H9 (cell line): ENCODE results near the gene PARK7. TPM values are rescaled to one million over a fixed set of nuclear protein-coding genes. Genes with fewer than 3 reads are reported as not detected.

Experiments used
- DNase-seq: peaks from one replicate; pipeline ENCODE4 v3.0.0-alpha.2; 2017
- H2AFZ ChIP-seq: one replicate; pipeline ENCODE4 v1.6.1; 2013; ENCODE audit warnings: mild to moderate bottlenecking, low read length, control low read depth, moderate library complexity
- H2AK5ac ChIP-seq: 2 replicates; pipeline ENCODE4 v1.6.1; 2013; ENCODE audit warnings: low read length, control low read depth, mixed read lengths; ENCODE audit not compliant: insufficient read length
- H2BK120ac ChIP-seq: one replicate; pipeline ENCODE4 v1.6.1; 2013; ENCODE audit warnings: low read depth, mild to moderate bottlenecking, low read length, control low read depth, inconsistent platforms; ENCODE audit not compliant: poor library complexity, severe bottlenecking
- H2BK12ac ChIP-seq: 2 replicates; pipeline ENCODE4 v1.6.1; 2013; ENCODE audit warnings: low read length, control low read depth, mixed read lengths, low read depth; ENCODE audit not compliant: insufficient read length
- H2BK15ac ChIP-seq: 2 replicates; pipeline ENCODE4 v1.6.1; 2013; ENCODE audit warnings: low read depth, low read length, control low read depth
- H2BK20ac ChIP-seq: one replicate; pipeline ENCODE4 v1.6.1; 2013; ENCODE audit warnings: low read depth, mild to moderate bottlenecking, low read length, control low read depth, inconsistent platforms; ENCODE audit not compliant: poor library complexity, severe bottlenecking
- H2BK5ac ChIP-seq: 2 replicates; pipeline ENCODE4 v1.6.1; 2013; ENCODE audit warnings: low read length, control low read depth, mixed read lengths; ENCODE audit not compliant: insufficient read length
- H3K14ac ChIP-seq: 2 replicates; pipeline ENCODE4 v1.6.1; 2013; ENCODE audit warnings: low read length, control low read depth; ENCODE audit not compliant: insufficient read depth
- H3K18ac ChIP-seq: 2 replicates; pipeline ENCODE4 v1.6.1; 2013; ENCODE audit warnings: low read depth, mild to moderate bottlenecking, mixed read lengths, low read length, control low read depth; ENCODE audit not compliant: insufficient read length
- H3K23ac ChIP-seq: 2 replicates; pipeline ENCODE4 v1.6.1; 2013; ENCODE audit warnings: low read length, control low read depth, mixed read lengths, low read depth; ENCODE audit not compliant: insufficient read length
- H3K23me2 ChIP-seq: 2 replicates; pipeline ENCODE4 v1.6.1; 2013; ENCODE audit warnings: low read depth, mild to moderate bottlenecking, mixed read lengths, low read length, control low read depth; ENCODE audit not compliant: insufficient read length, poor library complexity, severe bottlenecking
- H3K27ac ChIP-seq: 2 replicates; pipeline ENCODE4 v1.5.1; 2013; ENCODE audit warnings: low read length, control low read depth, mixed read lengths, low read depth; ENCODE audit not compliant: insufficient read length
- H3K27me3 ChIP-seq: 2 replicates; pipeline ENCODE4 v1.6.1; 2013; ENCODE audit warnings: low read length, control low read depth, inconsistent platforms; ENCODE audit not compliant: insufficient read depth
- H3K4ac ChIP-seq: 2 replicates; pipeline ENCODE4 v1.6.1; 2013; ENCODE audit warnings: low read depth, mild to moderate bottlenecking, control low read depth, inconsistent platforms, low read length, moderate library complexity
- H3K4me1 ChIP-seq: 2 replicates; pipeline ENCODE4 v1.6.1; 2013; ENCODE audit warnings: low read length, control low read depth, inconsistent platforms; ENCODE audit not compliant: insufficient read depth
- H3K4me2 ChIP-seq: 2 replicates; pipeline ENCODE4 v1.6.1; 2013; ENCODE audit warnings: low read length, control low read depth, mixed read lengths; ENCODE audit not compliant: insufficient read length, insufficient read depth
- H3K56ac ChIP-seq: 2 replicates; pipeline ENCODE4 v1.6.1; 2013; ENCODE audit warnings: low read depth, mild to moderate bottlenecking, mixed read lengths, low read length, control low read depth; ENCODE audit not compliant: insufficient read length
- H3K79me1 ChIP-seq: 2 replicates; pipeline ENCODE4 v1.6.1; 2013; ENCODE audit warnings: low read depth, mild to moderate bottlenecking, moderate library complexity, low read length, control low read depth, inconsistent platforms; ENCODE audit not compliant: insufficient read depth, poor library complexity, severe bottlenecking
- H3K79me2 ChIP-seq: 2 replicates; pipeline ENCODE4 v1.6.1; 2013; ENCODE audit warnings: low read length, control low read depth, inconsistent platforms; ENCODE audit not compliant: insufficient read depth
- H3K9ac ChIP-seq: 2 replicates; pipeline ENCODE4 v1.6.1; 2013; ENCODE audit warnings: low read length, control low read depth, mixed read lengths; ENCODE audit not compliant: insufficient read length; ENCODE audit errors: extremely low read depth
- H3K9me3 ChIP-seq: one replicate; pipeline ENCODE4 v1.6.1; 2013; ENCODE audit warnings: low read depth, low read length, inconsistent platforms; ENCODE audit not compliant: control insufficient read depth
- H3T11ph ChIP-seq: one replicate; pipeline ENCODE4 v1.6.1; 2013; ENCODE audit warnings: mild to moderate bottlenecking, low read length, control low read depth, inconsistent platforms
- H4K20me1 ChIP-seq: one replicate; pipeline ENCODE4 v1.6.1; 2013; ENCODE audit not compliant: control insufficient read depth, insufficient read length, insufficient read depth
- H4K5ac ChIP-seq: 2 replicates; pipeline ENCODE4 v1.6.1; 2013; ENCODE audit warnings: low read depth, mild to moderate bottlenecking, mixed read lengths, low read length, control low read depth; ENCODE audit not compliant: insufficient read length
- H4K8ac ChIP-seq: replicated peaks from 2 replicates; pipeline ENCODE4 v1.6.1; 2013; ENCODE audit warnings: low read length, control low read depth, mixed read lengths, low read depth; ENCODE audit not compliant: insufficient read length
- H4K91ac ChIP-seq: 2 replicates; pipeline ENCODE4 v1.6.1; 2013; ENCODE audit warnings: low read depth, mild to moderate bottlenecking, moderate library complexity, mixed read lengths, low read length, control low read depth; ENCODE audit not compliant: insufficient read length
- H3K27ac Mint-ChIP-seq, 3 experiments: 2 replicates in 2 of 3; 3 replicates in 1 of 3; pipeline ENCODE4 v1.8.0; 2020 to 2021; ENCODE audit warnings: mixed read lengths in 3 of 3, mild to moderate bottlenecking in 1 of 3, moderate library complexity in 1 of 3
- H3K27me3 Mint-ChIP-seq: 2 replicates; pipeline ENCODE4 v1.8.0; 2021; ENCODE audit warnings: low read depth, mild to moderate bottlenecking, moderate library complexity, mixed read lengths
- H3K36me3 Mint-ChIP-seq, 3 experiments: 2 replicates in 2 of 3; 3 replicates in 1 of 3; pipeline ENCODE4 v1.8.0; 2020 to 2021; ENCODE audit warnings: low read depth in 3 of 3, mixed read lengths in 3 of 3; ENCODE audit not compliant: insufficient read depth in 1 of 3
- H3K4me1 Mint-ChIP-seq, 2 experiments: 2 replicates each; pipeline ENCODE4 v1.8.0; 2020; ENCODE audit warnings: mixed read lengths in 2 of 2
- H3K4me3 Mint-ChIP-seq, 2 experiments: 2 replicates in 1 of 2; 3 replicates in 1 of 2; pipeline ENCODE4 v1.8.0; 2020 to 2021; ENCODE audit warnings: mild to moderate bottlenecking in 2 of 2, mixed read lengths in 2 of 2, moderate library complexity in 1 of 2
- H3K9me3 Mint-ChIP-seq, 2 experiments: 2 replicates in 1 of 2; 3 replicates in 1 of 2; pipeline ENCODE4 v1.8.0; 2020; ENCODE audit warnings: mild to moderate bottlenecking in 2 of 2, mixed read lengths in 2 of 2, moderate library complexity in 1 of 2
- CTCF ChIP-seq: fragments of 200-600 bp; sonication (generic); conservative IDR thresholded peaks from 3 replicates; pipeline ENCODE4 v1.8.0; 2021; ENCODE audit warnings: antibody characterized with exemption, mild to moderate bottlenecking
- WGBS: extraction: QIAGEN DNeasy Blood & Tissue Kit; methylation state at CpG from one replicate; pipeline ENCODE4 v1.1.7; 2013; ENCODE audit warnings: missing lambda C conversion rate, low lambda C conversion rate, mixed read lengths; ENCODE audit not compliant: insufficient read length; ENCODE audit errors: extremely low coverage; 5-methylcytosine and 5-hydroxymethylcytosine counted together
- total RNA-seq: library from RNA; stranded (reverse); gene quantifications from 2 replicates; pipeline ENCODE4 v1.2.1, GENCODE V29; 2021

Gene PARK7
- total RNA-seq, 1 experiment from 2014 or later = 370 TPM

- H3K23ac ChIP-seq = no peak overlapping the region
- no peaks in the 10 kb centered on the region for H3K23me2 ChIP-seq
- no peak overlapping the region for H2BK15ac ChIP-seq
- no peaks in the 10 kb centered on the region; the same call in none of the 2 replicates for H3K27me3 Mint-ChIP-seq
- H2BK20ac ChIP-seq = no peak overlapping the region
- H3K27me3 ChIP-seq = no peaks in the 10 kb centered on the region
- no peak overlapping the region for H3K14ac ChIP-seq
- no peaks in the 10 kb centered on the region for H3K4me1 ChIP-seq
- peak; percentile 61 for DNase-seq
- no peak overlapping the region for H4K91ac ChIP-seq
- H3K27ac ChIP-seq = no peak overlapping the region
- peak overlapping the region in 1 of 3 experiments; percentile 13; a peak in 3 of 7 replicates for H3K27ac Mint-ChIP-seq
- peak overlapping the region; percentile 75 for H2AFZ ChIP-seq
- H3K18ac ChIP-seq = no peak overlapping the region
- H3K4me2 ChIP-seq = peak overlapping the region; percentile 42
- no peak overlapping the region for H3K4ac ChIP-seq
- no peak overlapping the region for H2BK120ac ChIP-seq
- no peak overlapping the region for H3K9ac ChIP-seq
- H3K79me1 ChIP-seq = no peaks in the 10 kb centered on the region
- no peaks in the 10 kb centered on the region for H3K9me3 ChIP-seq
- H3T11ph ChIP-seq = no peak overlapping the region
- no CpG with 5 or more reads among the region's 18 CpGs for WGBS
- no peaks in the 10 kb centered on the region for H3K36me3 Mint-ChIP-seq
- peaks cover 9 to 16% of the 10 kb centered on the region in 2 experiments for H3K4me1 Mint-ChIP-seq
- H3K79me2 ChIP-seq = no peaks in the 10 kb centered on the region
- TF ChIP-seq CTCF = no peak
- no peaks in the 10 kb centered on the region for H4K20me1 ChIP-seq
- no peak overlapping the region for H4K5ac ChIP-seq
- no peaks in the 10 kb centered on the region for H3K9me3 Mint-ChIP-seq
- no peak overlapping the region for H2BK5ac ChIP-seq
- no peak overlapping the region; a peak in 1 of 5 replicates for H3K4me3 Mint-ChIP-seq
- no peak overlapping the region for H2AK5ac ChIP-seq
- no peak overlapping the region for H4K8ac ChIP-seq
- no peak overlapping the region for H3K56ac ChIP-seq
- H2BK12ac ChIP-seq = no peak overlapping the region
Observed at GRCh38 chr1:7912743-7913557, 48.6 kb upstream of the PARK7 start.
